Fibroblast of skin of left quadriceps (primary cell): Measurements from ENCODE around the gene RTRAF.

Source experiments
- DNase-seq, 2 experiments: peaks; one replicate each; pipeline ENCODE4 v3.0.0-alpha.2; 2013; ENCODE audit warnings: low read depth in 2 of 2

Gene RTRAF

DNA sequence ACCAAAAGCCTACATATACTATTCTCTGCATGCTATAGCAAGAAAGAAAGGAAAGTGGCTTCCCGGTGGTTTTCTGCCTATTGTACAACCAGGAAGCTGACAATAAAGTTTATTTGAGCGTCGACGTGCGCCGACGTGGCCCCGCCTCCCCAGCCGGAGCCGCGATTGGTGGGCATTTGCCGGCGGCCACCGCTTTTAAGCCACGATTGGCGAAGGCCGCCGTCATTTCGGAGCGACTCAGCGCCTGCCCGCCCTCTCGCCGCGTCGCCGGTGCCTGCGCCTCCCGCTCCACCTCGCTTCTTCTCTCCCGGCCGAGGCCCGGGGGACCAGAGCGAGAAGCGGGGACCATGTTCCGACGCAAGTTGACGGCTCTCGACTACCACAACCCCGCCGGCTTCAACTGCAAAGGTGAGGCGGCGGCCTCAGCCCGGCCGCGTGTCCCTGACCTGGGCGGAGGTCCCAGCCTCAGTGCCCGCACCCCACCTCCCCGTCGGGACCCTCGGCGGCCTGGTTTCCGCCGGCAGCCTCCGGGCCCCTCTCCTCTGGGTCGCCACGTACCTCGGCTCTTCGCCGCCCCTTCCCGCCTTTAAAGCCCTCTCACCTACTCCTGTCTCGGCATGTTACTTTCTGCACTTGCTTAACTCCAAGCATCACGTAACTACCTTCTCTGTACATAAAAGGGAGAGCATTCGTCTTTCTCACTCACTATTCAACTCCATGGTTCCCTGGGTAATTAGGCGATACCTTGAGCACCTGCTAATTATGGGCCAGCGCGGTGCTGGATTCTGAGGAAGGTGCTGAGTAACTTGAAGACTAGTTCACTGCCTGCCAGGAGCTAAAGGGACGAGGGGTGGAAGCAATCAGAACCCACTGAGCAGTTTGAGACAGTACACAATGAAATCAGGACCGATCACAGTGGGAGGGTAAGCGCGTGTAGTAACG lies at the start of gene RTRAF:
TSS of gene RTRAF (plus strand) at position 254 of the 942 bp plus-strand sequence. CDS start at position 348, 94 bp downstream.
- peak; percentile 76 to 82 for DNase-seq

GRCh38 chr14:51939755-51940301 lies 49.5 kb upstream of the RTRAF start:
- no peak for DNase-seq

GRCh38 chr14:51942971-51943370 lies 46.4 kb upstream of the RTRAF start:
- no peak for DNase-seq

DNA sequence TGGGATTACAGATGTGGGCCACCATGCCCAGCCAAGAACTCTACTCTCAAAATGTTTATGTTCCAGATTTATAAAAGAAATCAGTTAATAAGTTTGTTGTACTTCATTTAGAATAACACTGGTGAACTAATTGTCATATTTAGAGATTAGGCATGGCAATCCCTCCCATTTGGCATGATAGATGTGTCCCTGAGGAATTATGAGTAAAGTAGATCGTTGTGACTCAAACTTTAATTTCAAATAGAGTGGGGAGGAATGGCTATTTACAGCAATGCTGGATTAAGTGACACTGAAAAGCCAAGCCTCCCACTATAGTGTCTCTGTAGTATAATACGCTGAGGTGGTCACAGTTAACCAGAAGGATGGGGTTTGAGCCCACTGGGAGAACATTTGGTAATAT lies 39.3 kb upstream of the RTRAF start:
- DNase-seq: no peak

DNA sequence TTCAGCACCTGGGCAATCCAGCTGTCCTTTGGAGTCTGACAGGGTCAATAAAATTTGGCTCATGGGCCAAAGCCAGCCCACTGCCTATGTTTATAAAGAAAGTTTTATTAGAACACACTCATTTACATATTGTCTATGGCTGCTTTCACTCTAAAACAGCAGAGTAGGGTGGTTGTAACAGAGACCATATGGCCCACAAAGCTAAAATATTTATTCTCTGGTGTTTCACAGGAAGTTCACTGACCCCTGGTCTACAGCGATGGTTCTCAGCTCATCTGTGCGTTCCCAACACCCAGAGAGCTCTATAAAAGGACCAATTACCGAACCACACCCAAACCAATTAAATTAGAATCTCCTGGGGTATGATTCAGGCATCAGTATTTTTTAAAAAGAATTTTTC lies 37.7 kb upstream of the RTRAF start:
- DNase-seq: no peak

DNA sequence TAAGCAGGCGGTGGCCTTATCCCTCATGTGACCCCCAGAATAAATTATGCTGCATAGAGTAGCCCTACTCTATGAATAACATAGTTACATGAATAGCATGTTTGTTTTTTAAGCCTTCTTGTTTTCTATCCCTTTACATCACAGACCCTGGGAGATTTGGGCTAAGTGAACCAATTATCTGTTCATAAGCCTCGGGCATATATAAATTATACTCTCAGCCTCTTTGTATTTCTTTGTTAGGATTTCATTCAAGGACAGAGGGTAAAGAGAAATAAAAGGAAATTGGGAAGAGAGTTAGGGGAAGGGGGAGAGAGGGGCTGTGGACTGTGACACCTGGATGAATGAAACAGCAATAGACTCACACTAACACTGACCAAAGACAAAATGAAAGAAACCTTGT lies 35.3 kb upstream of the RTRAF start:
- no peak for DNase-seq

GRCh38 chr14:51954657-51955056 lies 34.7 kb upstream of the RTRAF start:
- DNase-seq: no peak

DNA sequence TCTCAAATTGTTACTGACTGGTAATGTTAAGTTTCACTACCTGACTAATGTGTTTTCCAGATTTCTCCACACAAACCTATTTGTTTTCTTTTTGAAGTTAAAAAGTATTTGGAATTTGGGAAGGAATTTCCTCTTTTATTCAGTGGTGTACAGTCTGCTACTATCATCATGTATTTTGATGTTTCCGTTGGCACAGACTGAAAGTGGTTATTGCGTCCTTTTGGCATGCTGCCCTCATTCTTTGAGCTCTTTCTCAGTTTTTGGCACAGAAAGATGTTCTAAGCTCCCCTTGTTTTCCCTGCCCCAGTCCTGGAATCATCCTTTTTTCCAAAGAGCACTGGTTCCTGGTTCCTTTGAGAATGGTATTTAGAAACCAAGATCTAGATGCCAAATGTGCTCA lies 31.4 kb upstream of the RTRAF start:
- no peak for DNase-seq

DNA sequence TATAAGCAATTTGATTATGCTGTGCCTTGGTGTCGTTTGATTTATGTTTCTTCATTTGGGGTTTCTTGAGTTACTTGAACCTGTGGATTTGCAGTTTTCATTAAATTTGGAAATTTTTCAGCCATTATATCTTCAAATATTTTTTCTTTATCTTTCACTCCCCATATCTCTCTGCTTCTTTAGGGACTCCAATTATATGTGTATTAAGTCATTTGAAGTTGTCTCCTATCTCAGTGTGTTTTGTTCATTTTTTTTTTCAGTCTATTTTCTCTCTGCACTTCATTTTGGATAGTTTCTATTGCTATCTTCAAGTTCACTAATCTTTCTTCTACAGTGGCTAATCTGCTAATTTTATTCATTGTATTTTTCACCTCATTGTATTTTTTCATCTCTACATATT lies 29.4 kb upstream of the RTRAF start:
- no peak for DNase-seq

GRCh38 chr14:51960866-51961265 lies 28.5 kb upstream of the RTRAF start:
- DNase-seq: no peak

DNA sequence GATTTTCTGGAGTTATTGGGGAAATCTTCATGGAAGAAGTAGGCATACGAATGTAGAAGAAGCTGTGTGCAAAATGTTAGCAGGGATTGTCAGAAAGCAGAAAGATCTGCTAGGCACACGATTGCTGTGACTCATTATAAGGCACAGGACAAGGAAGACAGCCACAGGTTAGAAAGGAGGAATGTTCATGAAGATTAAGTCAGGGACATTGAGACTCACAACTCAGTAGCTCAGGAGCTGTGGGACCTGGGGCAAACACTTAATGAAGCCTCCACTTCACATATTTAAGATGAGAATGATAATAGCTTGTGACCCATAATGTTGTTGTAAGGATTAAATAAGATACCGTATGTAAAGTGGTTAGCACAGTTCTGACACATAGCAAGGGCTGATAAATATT lies 26.6 kb upstream of the RTRAF start:
- DNase-seq: no peak

DNA sequence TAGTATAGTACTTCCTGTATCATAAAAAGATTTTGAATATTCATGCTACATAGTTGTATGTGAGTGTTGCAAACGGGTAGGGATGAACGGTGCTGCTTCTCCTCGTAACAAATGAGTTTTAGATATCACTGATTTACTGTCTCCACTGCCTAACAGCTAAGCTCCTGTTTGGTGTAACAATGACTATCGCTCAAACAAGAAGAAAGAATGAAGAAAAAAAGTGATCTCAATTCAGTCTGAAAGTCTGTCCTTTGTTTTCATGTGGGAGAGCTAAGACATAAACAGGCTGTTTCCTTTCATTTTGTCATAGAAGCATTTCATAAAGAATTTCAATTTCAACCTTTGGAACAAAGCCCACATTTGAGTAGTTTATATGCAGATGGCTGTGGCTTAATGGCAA lies 26.1 kb upstream of the RTRAF start:
- DNase-seq: no peak

- DNase-seq: no peak
These were observed 21.8 kb upstream of the RTRAF start for GRCh38 chr14:51967521-51967920.

GRCh38 chr14:51969852-51970540 lies 19.4 kb upstream of the RTRAF start:
- no peak for DNase-seq

GRCh38 chr14:51972566-51972965 lies 16.8 kb upstream of the RTRAF start:
- DNase-seq: no peak

GRCh38 chr14:51977075-51977474 lies 12.3 kb upstream of the RTRAF start:
- no peak for DNase-seq

GRCh38 chr14:51978681-51979085 lies 10.7 kb upstream of the RTRAF start:
- DNase-seq: no peak

DNA sequence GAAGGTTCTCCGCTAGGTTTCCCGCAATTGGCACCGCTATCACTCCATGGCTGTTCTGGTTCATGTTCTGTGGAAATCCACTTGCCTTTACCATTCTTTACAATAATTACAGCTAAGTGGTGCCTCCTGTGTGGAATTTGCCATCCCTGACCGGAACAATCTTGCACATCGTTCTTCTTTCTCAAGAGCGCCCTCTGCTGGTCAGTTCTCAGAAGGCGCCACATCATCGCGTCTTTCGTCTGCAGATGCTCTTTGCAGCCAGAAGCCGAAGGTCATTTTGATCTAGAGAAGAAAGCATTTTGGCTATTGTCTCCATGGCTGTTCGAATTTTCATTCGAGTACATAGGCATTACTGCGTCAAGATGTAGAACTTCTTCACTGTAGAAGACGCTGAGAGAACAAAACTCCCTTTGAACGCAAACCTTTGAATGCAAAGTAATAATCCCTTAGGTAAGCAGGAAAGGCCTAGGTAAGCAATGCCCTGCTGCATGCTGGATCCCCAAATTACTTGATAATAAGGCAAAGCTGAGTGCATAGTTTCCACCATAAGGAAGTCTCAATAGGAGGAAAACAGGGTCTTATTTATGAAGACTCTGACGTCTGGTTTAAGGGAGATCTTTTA lies 10.1 kb upstream of the RTRAF start:
- peak; percentile 50 to 53 for DNase-seq

- DNase-seq: no peak
These were observed 8.0 kb upstream of the RTRAF start for GRCh38 chr14:51981218-51981854.

DNA sequence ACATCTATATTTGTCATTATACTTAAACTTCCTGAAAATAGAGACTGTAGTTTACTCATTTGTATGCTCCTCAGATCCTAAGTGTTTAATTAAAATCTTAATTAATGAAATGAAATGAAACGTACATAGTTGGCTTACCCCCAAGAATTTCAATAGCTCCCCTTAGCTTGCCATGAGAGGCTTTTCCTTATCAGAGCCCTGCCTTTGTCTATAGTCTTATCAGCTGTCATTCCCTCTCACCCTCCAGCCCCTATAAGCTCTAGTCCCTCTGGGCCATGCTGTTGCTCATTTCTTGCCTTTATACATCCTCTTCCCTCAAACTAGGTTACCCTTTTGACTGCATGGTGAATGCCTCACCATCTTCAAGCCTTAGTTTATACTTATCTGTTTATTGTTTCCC lies 1.1 kb upstream of the RTRAF start:
- DNase-seq: no peak

GRCh38 chr14:51990488-51990887 lies 1.1 kb downstream of the RTRAF start:
- no peak for DNase-seq
